Activated T-cell treated with anti-CD3 and anti-CD28 coated beads for 24 hours (primary cell): Measurements from ENCODE around the gene RPS19.

Source experiments
- DNase-seq: peaks from one replicate; pipeline ENCODE4 v3.0.0-alpha.2; 2020; ENCODE audit warnings: low read depth

The RPS19 gene

GRCh38 chr19:41915021-41915775 lies 55.1 kb downstream of the RPS19 start:
- no peak for DNase-seq

GRCh38 chr19:41915776-41916414 lies 55.8 kb downstream of the RPS19 start:
- no peak for DNase-seq

GRCh38 chr19:41917676-41918075 lies 57.6 kb downstream of the RPS19 start:
- no peak for DNase-seq

- DNase-seq, result no peak
Observed at GRCh38 chr19:41918095-41918494, 58.0 kb downstream of the RPS19 start.

- DNase-seq, result no peak
Observed at GRCh38 chr19:41918653-41919244, 58.7 kb downstream of the RPS19 start.

GRCh38 chr19:41919948-41920712 lies 60.1 kb downstream of the RPS19 start:
- DNase-seq, result no peak

GRCh38 chr19:41920882-41921576 lies 61.0 kb downstream of the RPS19 start:
- no peak for DNase-seq

GRCh38 chr19:41921577-41922576 lies 61.8 kb downstream of the RPS19 start:
- no peak for DNase-seq
